ENCODE data around the gene CD27. TPM values are rescaled to one million over a fixed set of nuclear protein-coding genes. Genes with fewer than 3 reads are reported as not detected.
"Not testable (repeated sequence)": the region's sequence is repeated elsewhere in the genome, so short reads cannot be mapped to it uniquely, and the experiment has no call there.

CD27 gene
- total RNA-seq, 6 experiments from 2014 or later = 0.19 to 0.28 TPM; not detected in 4

- no peak overlapping the region for H3K27ac Mint-ChIP-seq
These were observed 20.8 kb upstream of the CD27 start for GRCh38 chr12:6424008-6424347.

GRCh38 chr12:6424866-6425265 lies 19.9 kb upstream of the CD27 start:
- DNase-seq = no peak
- TF ChIP-seq, protein P1, sequence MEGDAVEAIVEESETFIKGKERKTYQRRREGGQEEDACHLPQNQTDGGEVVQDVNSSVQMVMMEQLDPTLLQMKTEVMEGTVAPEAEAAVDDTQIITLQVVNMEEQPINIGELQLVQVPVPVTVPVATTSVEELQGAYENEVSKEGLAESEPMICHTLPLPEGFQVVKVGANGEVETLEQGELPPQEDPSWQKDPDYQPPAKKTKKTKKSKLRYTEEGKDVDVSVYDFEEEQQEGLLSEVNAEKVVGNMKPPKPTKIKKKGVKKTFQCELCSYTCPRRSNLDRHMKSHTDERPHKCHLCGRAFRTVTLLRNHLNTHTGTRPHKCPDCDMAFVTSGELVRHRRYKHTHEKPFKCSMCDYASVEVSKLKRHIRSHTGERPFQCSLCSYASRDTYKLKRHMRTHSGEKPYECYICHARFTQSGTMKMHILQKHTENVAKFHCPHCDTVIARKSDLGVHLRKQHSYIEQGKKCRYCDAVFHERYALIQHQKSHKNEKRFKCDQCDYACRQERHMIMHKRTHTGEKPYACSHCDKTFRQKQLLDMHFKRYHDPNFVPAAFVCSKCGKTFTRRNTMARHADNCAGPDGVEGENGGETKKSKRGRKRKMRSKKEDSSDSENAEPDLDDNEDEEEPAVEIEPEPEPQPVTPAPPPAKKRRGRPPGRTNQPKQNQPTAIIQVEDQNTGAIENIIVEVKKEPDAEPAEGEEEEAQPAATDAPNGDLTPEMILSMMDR (IDR thresholded peaks at IDR 0.05) = no peak
- Mint-ChIP-seq H3K27ac (no peak overlapping the region), H3K4me3 (no peak overlapping the region), H3K36me3 (ENCODE audit: low read depth) (no peaks in the 10 kb centered on the region), H3K9me3 (no peaks in the 10 kb centered on the region), H3K4me1 (ENCODE audit: low read depth) (peaks cover 11% of the 10 kb centered on the region), H3K27me3 (ENCODE audit: insufficient read depth) (peaks cover 1% of the 10 kb centered on the region; the same call in 1 of the 2 replicates)

More at GRCh38 chr12:6424008-6424347, 20.8 kb upstream of the CD27 start:
- no peaks in the 10 kb centered on the region for H3K36me3 Mint-ChIP-seq (ENCODE audit: low read depth)
- H3K4me3 Mint-ChIP-seq = no peak overlapping the region
- H3K27me3 Mint-ChIP-seq (ENCODE audit: insufficient read depth) = peaks cover 1% of the 10 kb centered on the region; the same call in 1 of the 2 replicates
- H3K4me1 Mint-ChIP-seq (ENCODE audit: low read depth) = peaks cover 8% of the 10 kb centered on the region; the same call in 1 of the 2 replicates
- TF ChIP-seq, protein P1 (IDR thresholded peaks at IDR 0.05) = no peak
- no peaks in the 10 kb centered on the region for H3K9me3 Mint-ChIP-seq
- no peak for DNase-seq

DNA sequence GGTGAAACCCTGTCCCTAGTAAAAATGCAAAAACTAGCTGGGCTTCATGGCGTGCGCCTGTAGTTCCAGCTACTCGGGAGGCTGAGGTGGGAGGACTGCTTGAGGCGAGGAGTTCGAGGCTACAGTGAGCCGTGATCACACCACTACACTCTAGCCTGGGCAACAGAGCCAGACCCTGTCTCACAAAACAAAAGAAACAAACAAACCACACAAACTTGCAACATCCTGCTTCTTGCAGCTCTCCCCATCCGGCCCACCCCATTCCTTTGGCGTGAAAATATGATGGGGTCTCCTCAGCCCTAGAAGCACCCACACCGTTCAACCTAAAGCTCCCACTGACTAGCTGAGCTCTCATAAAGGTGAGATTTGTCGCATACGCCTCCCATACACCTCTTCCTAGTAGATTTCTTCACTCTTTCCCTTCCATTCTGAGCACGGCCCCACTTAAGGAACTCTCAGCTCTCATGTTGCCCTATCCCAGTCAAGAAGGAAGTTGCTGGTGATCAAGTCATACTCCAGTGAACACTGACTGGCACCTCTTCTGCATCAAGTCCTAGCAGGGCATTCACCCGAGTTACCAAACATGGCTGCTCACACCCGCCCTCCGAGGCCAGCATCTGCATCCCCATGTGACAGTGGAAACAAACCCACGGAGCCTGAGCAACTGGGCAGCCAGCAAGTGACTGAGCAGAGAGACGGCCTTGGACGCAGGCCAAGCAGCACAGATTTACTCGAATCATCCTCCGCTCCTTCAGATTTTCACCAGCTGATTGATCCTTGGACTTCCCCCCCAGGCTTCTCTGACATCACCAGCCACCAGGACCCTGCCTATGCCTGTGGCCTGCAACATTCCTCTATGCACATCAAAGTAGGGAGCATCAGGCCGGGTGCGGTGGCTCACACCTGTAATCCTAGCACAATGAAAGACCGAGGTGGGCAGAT lies 18.9 kb upstream of the CD27 start:
- Mint-ChIP-seq H3K36me3 (ENCODE audit: low read depth) (no peaks in the 10 kb centered on the region), H3K27ac (no peak overlapping the region), H3K9me3 (no peaks in the 10 kb centered on the region), H3K4me3 (no peak overlapping the region), H3K27me3 (ENCODE audit: insufficient read depth) (peaks cover 1% of the 10 kb centered on the region; the same call in 1 of the 2 replicates), H3K4me1 (ENCODE audit: low read depth) (peaks cover 21% of the 10 kb centered on the region)
- TF ChIP-seq, protein P1 (IDR thresholded peaks at IDR 0.05) = no peak
- no peak for DNase-seq

GRCh38 chr12:6426882-6427671 lies 17.7 kb upstream of the CD27 start:
- H3K27ac Mint-ChIP-seq = no peak overlapping the region
- peaks cover 30% of the 10 kb centered on the region for H3K4me1 Mint-ChIP-seq (ENCODE audit: low read depth)
- no peak for DNase-seq
- no peaks in the 10 kb centered on the region for H3K36me3 Mint-ChIP-seq (ENCODE audit: low read depth)
- H3K9me3 Mint-ChIP-seq = no peaks in the 10 kb centered on the region
- H3K27me3 Mint-ChIP-seq (ENCODE audit: insufficient read depth) = peaks cover 1% of the 10 kb centered on the region; the same call in 1 of the 2 replicates
- TF ChIP-seq, protein P1 (IDR thresholded peaks at IDR 0.05) = no peak
- H3K4me3 Mint-ChIP-seq = no peak overlapping the region

DNA sequence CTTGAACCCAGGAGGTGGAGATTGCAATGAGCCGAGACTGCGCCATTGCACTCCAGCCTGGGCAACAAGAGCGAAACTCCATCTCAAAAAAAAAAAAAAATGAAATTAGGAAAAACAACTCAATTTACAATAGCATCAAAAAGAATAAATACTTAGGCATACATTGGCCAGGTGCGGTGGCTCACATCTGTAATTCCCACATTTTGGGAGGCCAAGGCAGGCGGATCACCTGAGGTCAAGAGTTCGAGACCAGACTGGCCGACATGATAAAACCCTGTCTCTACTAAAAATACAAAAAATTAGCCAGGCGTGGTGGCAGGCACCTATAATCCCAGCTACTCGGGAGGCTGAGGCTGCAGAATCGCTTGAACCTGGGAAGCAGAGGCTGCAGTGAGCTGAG lies 17.0 kb upstream of the CD27 start:
- not testable (repeated sequence) for H3K27ac Mint-ChIP-seq; H3K4me3 Mint-ChIP-seq; DNase-seq; H3K27me3 Mint-ChIP-seq (ENCODE audit: insufficient read depth); H3K36me3 Mint-ChIP-seq (ENCODE audit: low read depth); H3K9me3 Mint-ChIP-seq
- H3K4me1 Mint-ChIP-seq (ENCODE audit: low read depth) = peaks cover 30% of the 10 kb centered on the region

Measured in HFFc6 (cell line).